8988T (cell line): ENCODE data around the gene OTOG.

Experiments used
- DNase-seq: peaks from one replicate; pipeline ENCODE4 v3.0.0; 2011

OTOG gene

GRCh38 chr11:17519061-17519885, 27.8 kb upstream of the OTOG start:
- no peak for DNase-seq

GRCh38 chr11:17521106-17521900, 25.8 kb upstream of the OTOG start:
- DNase-seq: no peak

- DNase-seq: no peak
Observed at GRCh38 chr11:17522655-17523054, 24.4 kb upstream of the OTOG start.

GRCh38 chr11:17524221-17524620, 22.8 kb upstream of the OTOG start:
- DNase-seq: no peak

DNA sequence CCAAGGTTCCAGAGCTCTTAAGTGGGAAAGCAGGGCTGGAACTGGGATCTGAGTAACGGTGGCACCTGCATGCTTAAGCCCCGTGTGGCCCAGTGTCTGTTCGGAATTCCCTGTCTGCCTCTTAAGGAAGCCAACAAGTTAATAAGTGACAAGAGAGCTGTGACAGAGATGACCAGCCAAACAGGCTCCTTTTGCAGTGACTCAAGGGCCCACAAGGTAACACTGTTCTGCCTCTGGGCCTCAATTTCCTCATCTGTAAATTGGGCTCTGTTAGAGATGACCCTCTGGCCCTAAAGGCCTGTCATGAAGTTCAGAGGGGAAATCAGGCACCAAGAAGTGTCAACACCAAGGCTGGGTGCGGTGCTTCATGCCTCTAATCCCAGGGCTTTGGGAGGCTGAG, 21.5 kb upstream of the OTOG start:
- DNase-seq: no peak

DNA sequence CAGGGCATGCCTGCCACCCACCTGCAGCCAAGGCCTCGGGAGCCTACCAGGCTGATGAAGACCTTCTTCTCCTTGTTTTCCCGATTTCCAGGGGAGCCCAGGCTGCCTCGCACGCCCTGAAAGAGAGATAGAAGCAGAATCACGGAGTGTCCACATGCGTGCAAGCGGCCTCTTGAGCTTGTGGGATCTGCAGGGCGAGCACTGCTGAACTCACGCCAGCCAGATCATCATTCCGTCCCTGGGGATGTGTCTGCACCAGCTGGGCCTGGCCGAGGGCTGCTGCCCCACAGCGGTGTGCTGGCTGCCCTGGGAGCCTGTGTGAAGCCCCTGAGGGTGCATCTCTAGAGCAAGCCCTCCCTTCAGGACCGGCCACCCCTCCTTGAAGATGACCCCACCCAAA, 20.7 kb upstream of the OTOG start:
- DNase-seq: no peak

DNA sequence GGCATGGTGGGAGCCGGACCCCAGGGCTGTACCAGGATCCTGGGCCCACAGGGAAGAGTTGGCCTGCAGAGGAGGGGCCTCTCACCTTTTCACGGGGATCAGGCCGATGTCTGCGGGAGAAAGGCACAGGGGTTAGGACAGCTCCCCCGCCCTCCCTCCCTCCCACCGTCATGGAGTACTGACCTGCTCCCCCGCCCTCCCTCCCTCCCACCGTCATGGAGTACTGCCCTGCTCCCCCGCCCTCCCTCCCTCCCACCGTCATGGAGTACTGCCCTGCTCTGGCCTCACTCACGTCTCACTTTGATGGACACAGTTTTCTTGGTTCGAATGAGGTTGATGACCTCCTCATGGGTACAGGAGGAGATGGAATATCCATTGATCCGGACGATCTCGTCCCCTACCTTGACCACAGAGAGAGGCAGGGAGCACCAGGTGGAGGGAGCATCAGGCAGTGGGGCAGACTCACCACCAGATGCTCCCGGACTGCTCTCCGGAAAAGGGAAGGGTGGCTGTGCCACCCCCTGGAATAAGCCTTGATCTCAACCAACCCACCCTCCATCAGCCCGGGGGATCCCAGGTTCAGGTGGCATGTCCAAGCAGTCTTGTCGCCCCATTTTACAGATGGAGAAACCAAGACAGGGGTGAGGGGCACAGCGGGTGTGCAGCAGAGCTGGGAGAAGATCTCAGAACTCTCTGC, 20.0 kb upstream of the OTOG start:
- DNase-seq: no peak

DNA sequence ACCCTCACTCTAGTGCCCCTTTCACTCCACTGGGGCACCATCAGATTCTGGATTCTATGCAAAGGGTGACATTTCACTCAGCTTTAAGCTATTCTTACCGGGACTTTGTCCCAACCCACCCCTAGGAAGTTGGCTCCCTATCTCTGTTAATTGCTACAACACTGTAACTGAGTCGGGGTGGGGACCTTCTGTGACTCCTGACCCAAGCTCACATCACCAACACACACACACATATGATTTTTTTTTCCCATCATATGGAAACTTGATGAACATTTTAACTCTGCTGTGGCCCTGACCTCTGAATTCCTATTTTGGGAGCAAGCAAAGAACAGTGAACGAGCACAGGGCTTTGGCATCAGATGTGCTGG, 19.4 kb upstream of the OTOG start:
- DNase-seq: no peak

GRCh38 chr11:17528181-17528691, 18.8 kb upstream of the OTOG start:
- peak; percentile 91 for DNase-seq

- DNase-seq: no peak
Observed at GRCh38 chr11:17528906-17529843, 17.9 kb upstream of the OTOG start.

DNA sequence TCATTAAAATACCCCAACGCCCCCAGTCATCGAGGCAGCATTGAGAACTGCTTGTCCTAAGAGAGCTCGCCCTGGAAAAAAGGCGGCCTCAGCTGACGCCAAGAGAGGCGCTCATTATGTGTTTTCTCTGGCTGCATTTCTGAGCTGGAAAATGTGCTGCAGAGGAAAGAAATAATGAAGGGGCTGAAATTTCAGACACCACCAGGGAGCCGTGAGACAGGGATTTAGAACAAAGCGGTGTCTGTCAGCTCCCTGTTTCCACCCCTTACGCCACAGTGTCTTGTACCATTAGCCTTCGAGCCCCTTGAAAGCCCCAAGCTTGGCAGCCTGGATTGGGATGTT, 17.2 kb upstream of the OTOG start:
- DNase-seq: no peak

DNA sequence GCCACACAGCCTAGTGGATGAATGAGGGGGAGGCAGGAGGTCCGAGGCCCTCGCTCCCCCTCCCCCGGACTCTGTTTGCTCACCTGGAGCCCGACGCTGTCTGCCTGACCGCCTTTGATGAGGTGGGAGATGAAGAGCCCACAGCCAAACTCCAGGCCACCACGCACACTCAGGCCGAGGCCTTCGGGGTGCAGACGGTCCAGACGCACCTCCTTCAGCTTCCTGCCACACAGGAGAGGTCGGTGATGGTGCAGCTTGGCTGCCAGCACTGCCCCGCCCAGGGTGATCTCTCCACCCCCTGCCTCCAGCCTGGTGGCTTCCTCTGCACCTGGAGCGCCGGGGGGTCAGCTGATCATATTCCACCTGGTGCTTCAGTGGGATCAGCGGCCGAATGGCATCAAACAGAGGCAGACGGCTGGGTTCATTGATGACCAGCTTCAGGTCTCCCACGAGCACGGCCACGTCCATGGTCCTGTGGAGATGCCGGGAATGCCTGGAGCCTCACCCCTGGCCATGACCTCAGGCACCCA, 15.9 kb upstream of the OTOG start:
- no peak for DNase-seq

GRCh38 chr11:17531636-17532113, 15.4 kb upstream of the OTOG start:
- DNase-seq: no peak

- no peak for DNase-seq
Observed at GRCh38 chr11:17532784-17533183, 14.3 kb upstream of the OTOG start.

GRCh38 chr11:17533341-17533740, 13.7 kb upstream of the OTOG start:
- no peak for DNase-seq

GRCh38 chr11:17533778-17534415, 13.2 kb upstream of the OTOG start:
- no peak for DNase-seq

GRCh38 chr11:17535488-17535887, 11.6 kb upstream of the OTOG start:
- DNase-seq: no peak

- DNase-seq: no peak
Observed at GRCh38 chr11:17537261-17537660, 9.8 kb upstream of the OTOG start.

DNA sequence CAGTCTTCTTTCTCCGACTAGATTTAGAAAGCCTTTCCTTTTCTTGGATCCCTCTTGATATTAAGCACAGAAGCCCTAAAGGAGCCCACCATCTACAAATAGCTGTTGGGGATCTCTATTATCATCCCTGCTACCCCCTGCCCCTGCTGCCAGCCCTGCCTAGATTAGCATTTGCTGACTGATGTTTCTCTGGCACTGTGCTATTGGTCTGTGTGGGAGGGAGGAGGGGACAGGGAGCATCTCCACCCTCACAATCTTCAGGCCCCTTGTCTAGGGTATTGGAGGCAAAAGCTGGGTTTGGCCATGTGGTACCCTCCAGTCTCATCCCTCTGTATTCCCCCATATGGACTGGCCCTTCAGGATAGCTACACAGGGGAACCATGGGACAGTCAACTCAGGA, 9.0 kb upstream of the OTOG start:
- DNase-seq: no peak

DNA sequence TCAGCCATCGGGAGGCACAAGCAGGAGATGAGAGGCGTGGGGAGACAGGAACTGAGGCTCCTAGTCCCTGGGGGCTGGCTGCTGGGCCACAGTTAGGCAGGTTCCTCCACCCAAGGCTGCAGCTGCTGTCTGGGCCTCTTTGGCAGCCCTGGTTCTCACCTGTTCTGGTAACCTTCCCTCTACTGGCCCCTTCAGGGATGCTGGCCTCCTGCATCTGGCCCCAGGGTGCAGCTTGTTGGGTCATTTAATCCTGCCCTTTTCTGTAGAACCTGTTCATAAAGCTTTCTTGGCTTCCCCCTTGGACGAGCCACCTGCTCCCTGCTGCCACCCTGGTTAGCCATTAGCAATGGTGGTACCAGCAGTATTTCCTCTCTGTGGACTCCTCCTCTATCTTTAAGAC, 8.3 kb upstream of the OTOG start:
- no peak for DNase-seq

- DNase-seq: no peak
Observed at GRCh38 chr11:17540807-17541206, 6.3 kb upstream of the OTOG start.
